ENCODE results near the gene AGPAT3. TPM values are rescaled to one million over a fixed set of nuclear protein-coding genes. Genes with fewer than 3 reads are reported as not detected.

AGPAT3 gene
- total RNA-seq, 4 donors from 2014 or later: 61.0 to 77.9 (median 69.4) TPM

DNA sequence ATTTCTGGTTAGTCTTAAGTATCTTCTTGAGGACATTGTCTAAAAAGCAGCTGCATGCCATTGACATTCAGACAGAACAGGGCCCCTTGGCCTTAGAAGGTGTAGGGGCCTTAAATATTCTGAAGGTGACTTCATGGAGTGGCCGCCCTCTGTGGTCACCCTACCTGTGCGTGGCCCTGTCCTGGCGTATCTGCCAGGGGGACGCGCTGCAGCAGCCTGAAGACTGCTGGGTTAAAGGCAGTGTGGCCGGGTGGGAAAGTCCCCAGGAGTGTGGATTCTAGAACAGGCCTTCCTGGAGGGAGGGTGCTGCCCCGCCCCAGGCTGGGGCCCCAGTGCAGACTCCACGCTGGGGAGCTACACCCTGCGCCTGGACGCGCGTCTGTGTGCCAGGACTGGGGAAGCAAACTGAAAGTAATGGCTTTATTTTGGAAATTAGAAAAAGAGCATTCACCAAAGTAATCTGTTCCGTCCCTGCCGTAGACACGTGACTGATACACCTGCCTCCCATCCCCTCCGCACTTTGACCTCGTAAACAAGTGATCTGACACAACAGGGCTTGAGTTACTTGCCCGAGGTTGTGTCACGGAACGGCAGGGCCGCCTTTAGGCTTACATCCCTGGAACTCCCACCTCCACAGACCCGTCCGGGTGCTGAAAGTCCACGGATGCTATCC, 1.8 kb downstream of the AGPAT3 start:
- H3K27ac ChIP-seq: peak overlapping the region; percentile 96
- H3K9me3 ChIP-seq: no peaks in the 10 kb centered on the region
- peaks cover 38% of the 10 kb centered on the region for H3K4me1 ChIP-seq
- H3K36me3 ChIP-seq: no peaks in the 10 kb centered on the region
- no peaks in the 10 kb centered on the region for H3K27me3 ChIP-seq
- DNase-seq (ENCODE audit: low spot score in 2 of 2): no peak
- TF ChIP-seq EP300 (IDR thresholded peaks at IDR 0.05): no peak
- TF ChIP-seq POLR2A (IDR thresholded peaks at IDR 0.05): no peak
- TF ChIP-seq, protein P1, sequence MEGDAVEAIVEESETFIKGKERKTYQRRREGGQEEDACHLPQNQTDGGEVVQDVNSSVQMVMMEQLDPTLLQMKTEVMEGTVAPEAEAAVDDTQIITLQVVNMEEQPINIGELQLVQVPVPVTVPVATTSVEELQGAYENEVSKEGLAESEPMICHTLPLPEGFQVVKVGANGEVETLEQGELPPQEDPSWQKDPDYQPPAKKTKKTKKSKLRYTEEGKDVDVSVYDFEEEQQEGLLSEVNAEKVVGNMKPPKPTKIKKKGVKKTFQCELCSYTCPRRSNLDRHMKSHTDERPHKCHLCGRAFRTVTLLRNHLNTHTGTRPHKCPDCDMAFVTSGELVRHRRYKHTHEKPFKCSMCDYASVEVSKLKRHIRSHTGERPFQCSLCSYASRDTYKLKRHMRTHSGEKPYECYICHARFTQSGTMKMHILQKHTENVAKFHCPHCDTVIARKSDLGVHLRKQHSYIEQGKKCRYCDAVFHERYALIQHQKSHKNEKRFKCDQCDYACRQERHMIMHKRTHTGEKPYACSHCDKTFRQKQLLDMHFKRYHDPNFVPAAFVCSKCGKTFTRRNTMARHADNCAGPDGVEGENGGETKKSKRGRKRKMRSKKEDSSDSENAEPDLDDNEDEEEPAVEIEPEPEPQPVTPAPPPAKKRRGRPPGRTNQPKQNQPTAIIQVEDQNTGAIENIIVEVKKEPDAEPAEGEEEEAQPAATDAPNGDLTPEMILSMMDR (IDR thresholded peaks at IDR 0.05): no peak
- no peak for TF ChIP-seq POLR2AphosphoS5 (IDR thresholded peaks at IDR 0.05)
- 50% methylated on average over 24 of the region's 24 CpGs for WGBS
- H3K4me3 ChIP-seq: peak overlapping the region; percentile 82

DNA sequence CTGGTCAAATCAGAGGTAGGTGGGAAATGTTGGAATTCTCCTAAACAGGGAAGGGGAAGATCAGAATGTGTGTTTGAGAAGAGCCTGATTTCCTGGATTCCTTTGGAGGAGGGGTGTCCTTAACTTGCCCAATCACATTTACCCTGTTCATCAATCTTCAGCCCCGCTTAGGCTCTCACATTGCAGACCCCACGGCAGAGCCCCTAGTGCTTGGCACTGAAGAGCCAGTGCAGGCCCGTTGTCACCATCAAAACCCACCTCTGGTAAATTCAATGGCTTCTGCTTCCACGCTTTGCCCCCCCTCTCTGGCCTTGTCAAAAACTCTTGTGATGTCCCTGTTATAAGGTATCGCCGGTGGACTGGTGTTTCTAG, 2.3 kb downstream of the AGPAT3 start:
- no peak for DNase-seq (ENCODE audit: low spot score in 2 of 2)
- Histone ChIP-seq H3K27ac (peak overlapping the region; percentile 96), H3K4me1 (peaks cover 38% of the 10 kb centered on the region), H3K36me3 (no peaks in the 10 kb centered on the region), H3K9me3 (no peaks in the 10 kb centered on the region), H3K27me3 (no peaks in the 10 kb centered on the region), H3K4me3 (peak overlapping the region; percentile 82)
- TF ChIP-seq, protein P1 (IDR thresholded peaks at IDR 0.05): no peak
- TF ChIP-seq POLR2AphosphoS5 (IDR thresholded peaks at IDR 0.05) (no peak), POLR2A (IDR thresholded peaks at IDR 0.05) (no peak), EP300 (IDR thresholded peaks at IDR 0.05) (no peak)
- WGBS: 84% methylated on average over 6 of the region's 6 CpGs

DNA sequence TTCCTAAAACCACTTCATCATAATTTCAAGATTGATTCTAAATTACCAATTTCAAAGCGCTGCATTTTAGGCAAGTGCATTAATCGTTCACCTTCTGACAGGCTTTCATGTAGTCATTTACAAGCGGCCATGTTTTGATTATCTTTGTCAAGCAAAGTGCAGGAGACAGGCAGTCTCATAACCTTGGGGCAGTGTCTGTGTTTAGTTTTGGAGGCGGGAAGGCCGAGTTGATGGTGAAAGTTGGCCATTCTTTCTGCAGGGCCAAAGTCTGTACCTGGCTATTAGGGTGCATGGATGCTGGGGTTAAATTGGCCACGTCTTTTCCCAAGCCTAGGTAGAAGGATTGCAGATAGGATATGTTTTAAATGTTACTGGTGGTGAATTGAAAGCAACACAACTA, 2.9 kb downstream of the AGPAT3 start:
- Histone ChIP-seq H3K4me3 (no peak overlapping the region), H3K4me1 (peaks cover 38% of the 10 kb centered on the region), H3K27ac (no peak overlapping the region), H3K9me3 (no peaks in the 10 kb centered on the region), H3K36me3 (no peaks in the 10 kb centered on the region), H3K27me3 (no peaks in the 10 kb centered on the region)
- no peak for TF ChIP-seq EP300 (IDR thresholded peaks at IDR 0.05)
- TF ChIP-seq POLR2A (IDR thresholded peaks at IDR 0.05): no peak
- TF ChIP-seq, protein P1 (IDR thresholded peaks at IDR 0.05): no peak
- TF ChIP-seq POLR2AphosphoS5 (IDR thresholded peaks at IDR 0.05): no peak
- DNase-seq (ENCODE audit: low spot score in 2 of 2): no peak
- WGBS: 82% methylated on average over 6 of the region's 6 CpGs

DNA sequence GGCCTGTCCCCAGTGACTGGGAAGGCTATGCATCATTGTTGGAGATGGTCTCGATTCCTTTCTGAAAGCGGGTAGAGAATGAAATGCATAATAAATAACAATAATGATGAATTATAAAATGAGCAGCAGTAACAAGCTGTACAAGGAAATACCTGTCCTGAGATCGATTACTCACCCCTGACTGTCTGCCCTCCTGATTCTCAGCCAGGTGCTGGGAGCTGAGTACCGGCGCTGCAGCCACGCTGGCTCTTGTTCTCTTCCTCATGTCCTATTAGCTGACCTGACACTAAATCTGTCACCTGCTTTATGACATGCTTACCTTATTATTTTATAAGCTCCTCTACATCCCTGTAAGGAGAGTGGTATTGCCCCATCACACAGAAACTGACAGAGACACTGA, 3.4 kb downstream of the AGPAT3 start:
- WGBS: 64% methylated on average over 6 of the region's 6 CpGs
- peaks cover 38% of the 10 kb centered on the region for H3K4me1 ChIP-seq
- no peak for DNase-seq (ENCODE audit: low spot score in 2 of 2)
- H3K36me3 ChIP-seq: peaks cover 3% of the 10 kb centered on the region
- no peaks in the 10 kb centered on the region for H3K9me3 ChIP-seq
- TF ChIP-seq, protein P1 (IDR thresholded peaks at IDR 0.05): no peak
- TF ChIP-seq POLR2AphosphoS5 (IDR thresholded peaks at IDR 0.05): no peak
- TF ChIP-seq POLR2A (IDR thresholded peaks at IDR 0.05): no peak
- TF ChIP-seq EP300 (IDR thresholded peaks at IDR 0.05): no peak
- H3K27me3 ChIP-seq: no peaks in the 10 kb centered on the region
- no peak overlapping the region for H3K4me3 ChIP-seq
- no peak overlapping the region for H3K27ac ChIP-seq

DNA sequence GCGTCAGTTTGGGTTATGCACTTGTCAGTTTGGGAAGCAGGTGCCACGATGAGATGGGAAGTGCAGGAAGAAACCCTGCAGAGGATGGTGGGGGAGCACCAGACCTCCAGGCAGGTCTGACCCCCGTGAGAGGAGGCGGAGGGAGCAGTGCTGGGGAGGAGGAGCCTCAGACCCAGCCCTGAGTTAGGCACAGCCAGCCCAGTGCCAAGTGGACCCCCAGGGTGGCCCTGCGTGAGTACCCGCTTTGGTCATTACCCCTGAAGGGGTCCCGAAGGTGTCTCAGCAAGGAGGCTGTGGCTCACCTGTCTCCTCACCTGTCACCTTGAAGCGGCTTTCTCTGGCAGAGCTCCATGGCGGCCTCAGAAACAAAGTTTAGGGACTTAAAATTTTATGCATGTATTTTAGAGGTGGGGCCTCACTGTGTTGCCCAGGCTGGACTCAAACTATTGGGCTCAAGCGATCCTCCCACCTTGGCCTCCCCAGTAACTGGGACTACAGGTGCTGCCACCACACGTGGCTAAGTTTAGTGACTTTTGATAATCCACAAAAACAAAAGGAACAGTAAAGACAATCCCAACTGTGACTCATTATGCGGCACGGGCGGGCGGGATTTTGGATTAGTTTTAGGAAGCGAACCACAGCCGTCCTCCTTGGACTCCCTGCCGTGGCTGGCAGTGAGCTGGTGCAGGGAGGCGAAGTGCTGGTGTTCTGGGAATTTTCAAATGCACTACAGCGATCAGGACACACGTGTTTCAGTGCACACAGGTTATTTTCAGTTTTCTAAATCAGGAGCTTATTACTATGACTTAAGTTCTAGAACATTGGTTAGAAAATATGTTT, 4.7 kb downstream of the AGPAT3 start:
- Histone ChIP-seq H3K4me1 (peaks cover 33% of the 10 kb centered on the region), H3K9me3 (no peaks in the 10 kb centered on the region), H3K27me3 (no peaks in the 10 kb centered on the region), H3K27ac (no peak overlapping the region), H3K4me3 (no peak overlapping the region), H3K36me3 (peaks cover 5% of the 10 kb centered on the region)
- no peak for DNase-seq (ENCODE audit: low spot score in 2 of 2)
- TF ChIP-seq POLR2A (IDR thresholded peaks at IDR 0.05) (no peak), POLR2AphosphoS5 (IDR thresholded peaks at IDR 0.05) (no peak), EP300 (IDR thresholded peaks at IDR 0.05) (no peak)
- TF ChIP-seq, protein P1 (IDR thresholded peaks at IDR 0.05): no peak
- WGBS: 88% methylated on average over 20 of the region's 21 CpGs

All from suprapubic skin (tissue), 4 donors.